Endothelial cell of umbilical vein (primary cell): Measurements from ENCODE around the gene LFNG. TPM values are rescaled to one million over a fixed set of nuclear protein-coding genes. Genes with fewer than 3 reads are reported as not detected.

ENCODE experiments used
- BruUV-seq: library from RNA; stranded (reverse); fragments of 400-500 nt; replicated peaks from 2 replicates; lab custom pipeline; 2021; lab: Mats Ljungman, UMichigan
- CTCF ChIA-PET: fragments of 300-600, 350-600 bp; sonication (Branson Sonifier 250); formaldehyde crosslinking; loops from one replicate; lab custom pipeline; 2021; ENCODE audit warnings: antibody characterized with exemption, inconsistent platforms; lab: Charles Lee
- POLR2A ChIA-PET: fragments of 300-600, 350-600 bp; sonication (Branson Sonifier 250); formaldehyde crosslinking; loops from one replicate; lab custom pipeline; 2021; ENCODE audit warnings: antibody characterized with exemption, inconsistent platforms; lab: Charles Lee
- DNase-seq: peaks from one replicate; pipeline ENCODE4 v3.0.0-alpha.2; 2011; ENCODE audit warnings: low read depth, low spot score
- FAIRE-seq: peaks from 2 replicates; lab custom pipeline; 2011; peaks lifted over from hg19 to GRCh38; lab: Jason Lieb, UNC
- H2AFZ ChIP-seq: 2 replicates; pipeline ENCODE4 v1.6.0; 2012; ENCODE audit warnings: low read depth, low read length, control low read depth, inconsistent platforms
- H3K27ac ChIP-seq: 2 replicates; pipeline ENCODE4 v1.5.1; 2011; ENCODE audit warnings: low read depth, mild to moderate bottlenecking, control low read depth, low read length, moderate library complexity; ENCODE audit not compliant: insufficient read depth
- H3K27me3 ChIP-seq, 2 experiments: 2 replicates each; pipeline versions ENCODE4 v1.6.0 to v1.6.1; 2011; ENCODE audit warnings: low read length in 2 of 2, mixed read lengths in 1 of 2; ENCODE audit not compliant: control insufficient read depth in 2 of 2, insufficient read depth in 2 of 2
- H3K36me3 ChIP-seq, 2 experiments: 2 replicates in 1 of 2; 3 replicates in 1 of 2; pipeline ENCODE4 v1.5.1; 2011; ENCODE audit warnings: low read length in 2 of 2, mild to moderate bottlenecking in 1 of 2, moderate library complexity in 1 of 2; ENCODE audit not compliant: control insufficient read depth in 2 of 2, insufficient read depth in 2 of 2; ENCODE audit errors: extremely low read depth in 1 of 2
- H3K4me1 ChIP-seq: 3 replicates; pipeline ENCODE4 v1.5.1; 2011; ENCODE audit warnings: mild to moderate bottlenecking, low read length; ENCODE audit not compliant: control insufficient read depth, insufficient read depth; ENCODE audit errors: extremely low read depth
- H3K4me2 ChIP-seq: 2 replicates; pipeline ENCODE4 v1.6.1; 2011; ENCODE audit warnings: low read length, control low read depth, mixed read lengths; ENCODE audit not compliant: insufficient read depth
- H3K4me3 ChIP-seq, 3 experiments: fragments of 200-600 bp in 1 of 3; sonication (generic), shearing (Covaris generic) in 1 of 3; replicated peaks in 1 of 3; 2 replicates each; pipeline ENCODE4 v1.5.1; 2011 to 2016; ENCODE audit warnings: control low read depth in 3 of 3, low read length in 3 of 3, mild to moderate bottlenecking in 2 of 3, inconsistent platforms in 1 of 3, low read depth in 1 of 3, moderate library complexity in 1 of 3; ENCODE audit not compliant: insufficient read depth in 1 of 3
- H3K79me2 ChIP-seq: 2 replicates; pipeline ENCODE4 v1.6.0; 2012; ENCODE audit warnings: low read length, inconsistent platforms; ENCODE audit not compliant: control insufficient read depth, insufficient read depth
- H3K9ac ChIP-seq: replicated peaks from 2 replicates; pipeline ENCODE3; 2011; ENCODE audit warnings: low read length, control low read depth; ENCODE audit not compliant: insufficient read depth; ENCODE audit errors: extremely low read depth
- H3K9me1 ChIP-seq: replicated peaks from 3 replicates; pipeline ENCODE4 v1.6.0; 2011; ENCODE audit warnings: mild to moderate bottlenecking, low read length; ENCODE audit not compliant: control insufficient read depth, insufficient read depth; ENCODE audit errors: extremely low read depth
- H3K9me3 ChIP-seq: replicated peaks from 2 replicates; pipeline ENCODE4 v1.5.1; 2012; ENCODE audit warnings: low read length, inconsistent platforms; ENCODE audit not compliant: control insufficient read depth, insufficient read depth
- H4K20me1 ChIP-seq: replicated peaks from 2 replicates; pipeline ENCODE3; 2011; ENCODE audit warnings: mild to moderate bottlenecking, low read length; ENCODE audit not compliant: control insufficient read depth, insufficient read depth; ENCODE audit errors: extremely low read depth
- EZH2 ChIP-seq: IDR thresholded peaks from 2 replicates; pipeline ENCODE4 v1.6.1; 2012; ENCODE audit warnings: borderline replicate concordance, low read depth, mild to moderate bottlenecking, moderate library complexity, low read length, inconsistent platforms; ENCODE audit not compliant: severe bottlenecking
- FOS ChIP-seq: IDR thresholded peaks from 2 replicates; pipeline ENCODE4 v1.6.1; 2011; ENCODE audit warnings: mild to moderate bottlenecking, low read length, moderate library complexity, borderline replicate concordance; ENCODE audit not compliant: insufficient read depth
- GATA2 ChIP-seq: IDR thresholded peaks from 2 replicates; pipeline ENCODE4 v1.7.0; 2011; ENCODE audit warnings: low read depth, mild to moderate bottlenecking, moderate library complexity, mixed read lengths, low read length; ENCODE audit not compliant: insufficient read length, insufficient read depth
- JUN ChIP-seq: IDR thresholded peaks from 2 replicates; pipeline ENCODE4 v1.6.1; 2011; ENCODE audit warnings: borderline replicate concordance, low read depth; ENCODE audit not compliant: insufficient read length, insufficient read depth
- MAX ChIP-seq: IDR thresholded peaks from 2 replicates; pipeline ENCODE4 v1.6.1; 2011; ENCODE audit not compliant: insufficient read depth, insufficient read length
- MYC ChIP-seq: IDR thresholded peaks from one replicate; pipeline ENCODE4 v1.6.1; 2011; ENCODE audit warnings: mild to moderate bottlenecking, low read depth, low read length
- POLR2A ChIP-seq: IDR thresholded peaks from 2 replicates; pipeline ENCODE4 v1.6.1; 2012; ENCODE audit warnings: low read depth, mild to moderate bottlenecking, control low read depth, low read length
- dilution Hi-C: fragments of 300-500 bp; cut with MboI; formaldehyde crosslinking; loops from one replicate; pipeline ENCODE4 v1.15.0; 2019; ENCODE audit warnings: low sequenced_read_pairs; ENCODE audit not compliant: extremely low pct_ligation_motif_present
- intact Hi-C: fragments of 100-400 bp; cut with micrococcal nuclease; formaldehyde crosslinking; loops from one replicate; pipeline ENCODE4 v1.10.0; 2022
- polyA plus RNA-seq, 4 experiments: library from polyadenylated mRNA; depleted of rRNA in 3 of 4; stranded (reverse) in 3 of 4; unstranded in 1 of 4; fragments of >200 nt; gene quantifications; 2 replicates each; pipeline versions ENCODE4 v1.2.1 to v1.2.3, GENCODE V29; 2011 to 2012; ENCODE audit warnings: missing spikeins in 1 of 4
- total RNA-seq: library from RNA; stranded (reverse); gene quantifications from 2 replicates; pipeline ENCODE4 v1.2.3, GENCODE V29; 2021
- TF ChIP-seq, protein P1 (sequence below), 2 donors: IDR thresholded peaks; 1 replicate in 1 of 2; 2 replicates in 1 of 2; pipeline ENCODE4 v1.5.1; 2011; ENCODE audit warnings: low read length in 2 of 2, mild to moderate bottlenecking in 2 of 2, moderate library complexity in 2 of 2, control low read depth in 1 of 2, inconsistent platforms in 1 of 2, low read depth in 1 of 2; ENCODE audit not compliant: insufficient read depth in 1 of 2; ENCODE audit errors: extremely low read depth in 1 of 2

Gene LFNG
- total and polyA plus RNA-seq, 2 donors (not counting 3 experiments of a cell fraction or from before 2014, with no cell fraction given) = 12.6 to 13.1 TPM

DNA sequence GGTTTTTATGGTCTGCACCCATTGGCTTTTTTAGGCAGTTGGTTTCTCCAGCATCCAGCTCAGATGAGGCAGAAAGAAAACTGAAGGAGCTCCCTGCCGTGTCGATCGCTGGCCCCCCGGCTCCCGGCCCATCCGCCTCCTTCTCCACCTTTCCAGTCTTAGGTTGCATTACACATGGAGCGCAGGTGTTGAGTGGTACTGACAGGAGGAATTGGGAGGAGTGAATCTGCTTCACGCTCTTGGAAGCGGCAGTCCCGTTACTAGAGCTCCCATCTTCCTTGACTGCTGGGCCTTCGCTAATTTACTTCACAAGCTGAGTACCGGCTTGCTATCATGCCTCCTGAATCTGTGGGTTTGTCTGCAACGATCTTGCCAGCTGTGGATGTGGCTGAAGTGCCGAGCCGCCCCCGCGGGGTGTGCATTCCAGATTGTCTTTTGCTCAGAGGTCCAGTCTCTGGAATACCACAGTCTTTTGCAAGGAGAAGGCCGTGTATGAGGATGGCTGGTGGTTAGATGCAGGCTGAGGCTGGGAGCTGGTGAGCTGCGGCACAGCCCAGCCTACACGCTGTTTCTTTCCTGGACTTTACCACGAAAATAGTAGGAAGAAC, 56.3 kb downstream of the LFNG start:
- H3K9me3 ChIP-seq = no peaks in the 10 kb centered on the region
- no TSS peak for BruUV-seq
- dilution Hi-C loops (no loop called here), intact Hi-C loops (no loop called here)
- no peak overlapping the region for H3K4me3 ChIP-seq
- ChIA-PET CTCF (interaction anchor here (0.6 to 1.4 kb wide), 2 partner anchors 33 to 401 kb away, joined by 3 read pairs; no protein-coding TSS in a partner anchor), POLR2A (no interaction called here)
- H3K36me3 ChIP-seq = peaks cover 0 to 3% of the 10 kb centered on the region in 2 experiments
- no peak overlapping the region for H3K4me2 ChIP-seq
- no peaks in the 10 kb centered on the region for H3K9me1 ChIP-seq
- H3K27me3 ChIP-seq = no peaks in the 10 kb centered on the region
- DNase-seq (no peak), FAIRE-seq (no peak)
- no peak overlapping the region for H3K9ac ChIP-seq
- H3K27ac ChIP-seq = no peak overlapping the region
- H4K20me1 ChIP-seq = no peaks in the 10 kb centered on the region
- no peaks in the 10 kb centered on the region for H3K79me2 ChIP-seq
- TF ChIP-seq, protein P1, sequence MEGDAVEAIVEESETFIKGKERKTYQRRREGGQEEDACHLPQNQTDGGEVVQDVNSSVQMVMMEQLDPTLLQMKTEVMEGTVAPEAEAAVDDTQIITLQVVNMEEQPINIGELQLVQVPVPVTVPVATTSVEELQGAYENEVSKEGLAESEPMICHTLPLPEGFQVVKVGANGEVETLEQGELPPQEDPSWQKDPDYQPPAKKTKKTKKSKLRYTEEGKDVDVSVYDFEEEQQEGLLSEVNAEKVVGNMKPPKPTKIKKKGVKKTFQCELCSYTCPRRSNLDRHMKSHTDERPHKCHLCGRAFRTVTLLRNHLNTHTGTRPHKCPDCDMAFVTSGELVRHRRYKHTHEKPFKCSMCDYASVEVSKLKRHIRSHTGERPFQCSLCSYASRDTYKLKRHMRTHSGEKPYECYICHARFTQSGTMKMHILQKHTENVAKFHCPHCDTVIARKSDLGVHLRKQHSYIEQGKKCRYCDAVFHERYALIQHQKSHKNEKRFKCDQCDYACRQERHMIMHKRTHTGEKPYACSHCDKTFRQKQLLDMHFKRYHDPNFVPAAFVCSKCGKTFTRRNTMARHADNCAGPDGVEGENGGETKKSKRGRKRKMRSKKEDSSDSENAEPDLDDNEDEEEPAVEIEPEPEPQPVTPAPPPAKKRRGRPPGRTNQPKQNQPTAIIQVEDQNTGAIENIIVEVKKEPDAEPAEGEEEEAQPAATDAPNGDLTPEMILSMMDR (IDR thresholded peaks at IDR 0.05; ENCODE audit: extremely low read depth in 1 of 2, insufficient read depth in 1 of 2, low read depth in 1 of 2, low read length in 2 of 2) = no peak
- TF ChIP-seq FOS (no peak), JUN (no peak), MAX (no peak), POLR2A (no peak), GATA2 (no peak), MYC (no peak), EZH2 (no peak)
- H3K4me1 ChIP-seq = peaks cover 17% of the 10 kb centered on the region
- no peak overlapping the region for H2AFZ ChIP-seq
